ENCODE measurements around the gene HEMGN. TPM values are rescaled to one million over a fixed set of nuclear protein-coding genes. Genes with fewer than 3 reads are reported as not detected.

Gene HEMGN
- total and polyA plus RNA-seq, 2 experiments from 2014 or later, result not detected

DNA sequence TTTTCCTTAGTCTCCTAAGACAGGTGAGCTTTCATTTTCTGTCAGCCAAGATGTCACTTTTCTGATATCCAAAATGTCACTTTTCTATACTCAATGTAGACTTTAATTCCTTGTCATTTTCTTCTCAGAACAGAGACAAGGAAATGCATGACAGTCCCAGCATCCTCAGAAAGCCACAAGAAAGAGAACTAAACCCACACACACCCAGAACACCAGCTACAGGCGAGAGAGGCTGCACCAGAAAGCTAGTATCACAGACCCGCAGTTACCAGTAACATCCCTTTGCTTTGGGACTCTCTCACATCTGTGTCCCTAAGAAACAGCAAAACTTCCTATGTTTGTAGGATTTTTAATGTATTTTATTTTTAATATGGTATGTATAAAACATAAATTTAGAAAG lies 32.7 kb downstream of the HEMGN start:
- ATAC-seq, result no peak
- H2AFZ ChIP-seq, result no peak overlapping the region
- no peaks in the 10 kb centered on the region for H3K27me3 ChIP-seq (ENCODE audit: insufficient read depth)
- TF ChIP-seq NANOG (IDR thresholded peaks at IDR 0.05; ENCODE audit: borderline replicate concordance) (no peak), ZNF114 (CRISPR knock-in tag; IDR thresholded peaks at IDR 0.05) (no peak), JUNB (IDR thresholded peaks at IDR 0.05; ENCODE audit: unreplicated experiment) (no peak), EZH2phosphoT487 (IDR thresholded peaks at IDR 0.05; ENCODE audit: unreplicated experiment) (no peak), CREB1 (CRISPR knock-in tag; IDR thresholded peaks at IDR 0.05; ENCODE audit: low read depth) (no peak), ZNF331 (CRISPR knock-in tag; IDR thresholded peaks at IDR 0.05; ENCODE audit: low read depth) (no peak), STAT1 (IDR thresholded peaks at IDR 0.05; ENCODE audit: unreplicated experiment) (no peak), POLR2AphosphoS5 (IDR thresholded peaks at IDR 0.05; ENCODE audit: low read depth) (no peak)
- TF ChIP-seq, protein P1, sequence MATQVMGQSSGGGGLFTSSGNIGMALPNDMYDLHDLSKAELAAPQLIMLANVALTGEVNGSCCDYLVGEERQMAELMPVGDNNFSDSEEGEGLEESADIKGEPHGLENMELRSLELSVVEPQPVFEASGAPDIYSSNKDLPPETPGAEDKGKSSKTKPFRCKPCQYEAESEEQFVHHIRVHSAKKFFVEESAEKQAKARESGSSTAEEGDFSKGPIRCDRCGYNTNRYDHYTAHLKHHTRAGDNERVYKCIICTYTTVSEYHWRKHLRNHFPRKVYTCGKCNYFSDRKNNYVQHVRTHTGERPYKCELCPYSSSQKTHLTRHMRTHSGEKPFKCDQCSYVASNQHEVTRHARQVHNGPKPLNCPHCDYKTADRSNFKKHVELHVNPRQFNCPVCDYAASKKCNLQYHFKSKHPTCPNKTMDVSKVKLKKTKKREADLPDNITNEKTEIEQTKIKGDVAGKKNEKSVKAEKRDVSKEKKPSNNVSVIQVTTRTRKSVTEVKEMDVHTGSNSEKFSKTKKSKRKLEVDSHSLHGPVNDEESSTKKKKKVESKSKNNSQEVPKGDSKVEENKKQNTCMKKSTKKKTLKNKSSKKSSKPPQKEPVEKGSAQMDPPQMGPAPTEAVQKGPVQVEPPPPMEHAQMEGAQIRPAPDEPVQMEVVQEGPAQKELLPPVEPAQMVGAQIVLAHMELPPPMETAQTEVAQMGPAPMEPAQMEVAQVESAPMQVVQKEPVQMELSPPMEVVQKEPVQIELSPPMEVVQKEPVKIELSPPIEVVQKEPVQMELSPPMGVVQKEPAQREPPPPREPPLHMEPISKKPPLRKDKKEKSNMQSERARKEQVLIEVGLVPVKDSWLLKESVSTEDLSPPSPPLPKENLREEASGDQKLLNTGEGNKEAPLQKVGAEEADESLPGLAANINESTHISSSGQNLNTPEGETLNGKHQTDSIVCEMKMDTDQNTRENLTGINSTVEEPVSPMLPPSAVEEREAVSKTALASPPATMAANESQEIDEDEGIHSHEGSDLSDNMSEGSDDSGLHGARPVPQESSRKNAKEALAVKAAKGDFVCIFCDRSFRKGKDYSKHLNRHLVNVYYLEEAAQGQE (IDR thresholded peaks at IDR 0.05; ENCODE audit: unreplicated experiment), result no peak
- TF ChIP-seq, protein P2, sequence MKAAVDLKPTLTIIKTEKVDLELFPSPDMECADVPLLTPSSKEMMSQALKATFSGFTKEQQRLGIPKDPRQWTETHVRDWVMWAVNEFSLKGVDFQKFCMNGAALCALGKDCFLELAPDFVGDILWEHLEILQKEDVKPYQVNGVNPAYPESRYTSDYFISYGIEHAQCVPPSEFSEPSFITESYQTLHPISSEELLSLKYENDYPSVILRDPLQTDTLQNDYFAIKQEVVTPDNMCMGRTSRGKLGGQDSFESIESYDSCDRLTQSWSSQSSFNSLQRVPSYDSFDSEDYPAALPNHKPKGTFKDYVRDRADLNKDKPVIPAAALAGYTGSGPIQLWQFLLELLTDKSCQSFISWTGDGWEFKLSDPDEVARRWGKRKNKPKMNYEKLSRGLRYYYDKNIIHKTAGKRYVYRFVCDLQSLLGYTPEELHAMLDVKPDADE (IDR thresholded peaks at IDR 0.05), result no peak
- Mint-ChIP-seq H3K9me3 (no peaks in the 10 kb centered on the region), H3K27me3 (ENCODE audit: insufficient read depth, low read depth, poor library complexity) (no peaks in the 10 kb centered on the region), H3K4me1 (no peaks in the 10 kb centered on the region), H3K36me3 (ENCODE audit: low read depth) (peaks cover 5% of the 10 kb centered on the region; the same call in 2 of the 3 replicates), H3K4me3 (no peak overlapping the region), H3K27ac (no peak overlapping the region)
- H3K79me2 ChIP-seq (replicated peaks; ENCODE audit: insufficient read depth), result no peaks in the 10 kb centered on the region
- H4K20me1 ChIP-seq (replicated peaks; ENCODE audit: insufficient read depth), result no peaks in the 10 kb centered on the region; the same call in 1 of the 2 replicates
- no peaks in the 10 kb centered on the region; the same call in 1 of the 2 replicates for H3K36me3 ChIP-seq (ENCODE audit: insufficient read depth)
- no peaks in the 10 kb centered on the region for H3K9me2 ChIP-seq (ENCODE audit: insufficient read depth)
- H3K27ac ChIP-seq (ENCODE audit: low read depth), result no peak overlapping the region
- H3F3A ChIP-seq (replicated peaks; ENCODE audit: low read depth), result no peaks in the 10 kb centered on the region
- H3K4me1 ChIP-seq (ENCODE audit: insufficient read depth), result no peaks in the 10 kb centered on the region
- H3K4me3 ChIP-seq, result no peak overlapping the region
- H3K4me2 ChIP-seq, result no peak overlapping the region
- DNase-seq (ENCODE audit: low spot score), result no peak

DNA sequence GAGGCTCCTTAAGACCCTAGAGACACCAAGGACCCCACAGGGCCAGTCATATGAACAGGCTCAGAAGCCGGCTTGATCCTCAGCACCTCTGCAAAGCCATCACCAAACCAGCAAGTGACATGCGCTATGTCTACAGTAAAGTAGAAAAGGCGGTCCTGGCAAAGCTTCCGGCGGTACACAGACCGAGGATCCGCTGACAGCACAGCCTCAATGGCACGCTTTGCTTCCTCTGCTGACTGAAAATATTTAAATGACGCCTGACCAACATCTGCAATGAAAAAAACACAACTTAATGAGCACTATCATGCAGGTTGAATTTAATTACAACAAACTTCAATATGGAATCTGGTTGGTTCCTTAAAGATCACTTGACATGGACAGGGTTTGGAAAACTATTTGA lies 33.2 kb downstream of the HEMGN start:
- no peaks in the 10 kb centered on the region for H3K79me2 ChIP-seq (replicated peaks; ENCODE audit: insufficient read depth)
- no peaks in the 10 kb centered on the region; the same call in 1 of the 2 replicates for H4K20me1 ChIP-seq (replicated peaks; ENCODE audit: insufficient read depth)
- Mint-ChIP-seq H3K4me3 (no peak overlapping the region), H3K27me3 (ENCODE audit: insufficient read depth, low read depth, poor library complexity) (no peaks in the 10 kb centered on the region), H3K27ac (no peak overlapping the region), H3K4me1 (no peaks in the 10 kb centered on the region), H3K36me3 (ENCODE audit: low read depth) (peaks cover 3% of the 10 kb centered on the region; the same call in 2 of the 3 replicates), H3K9me3 (no peaks in the 10 kb centered on the region)
- no peak overlapping the region for H3K27ac ChIP-seq (ENCODE audit: low read depth)
- H3F3A ChIP-seq (replicated peaks; ENCODE audit: low read depth), result no peaks in the 10 kb centered on the region
- no peaks in the 10 kb centered on the region for H3K27me3 ChIP-seq (ENCODE audit: insufficient read depth)
- H3K4me3 ChIP-seq, result no peak overlapping the region
- H3K4me1 ChIP-seq (ENCODE audit: insufficient read depth), result no peaks in the 10 kb centered on the region
- H3K9me2 ChIP-seq (ENCODE audit: insufficient read depth), result no peaks in the 10 kb centered on the region
- H3K36me3 ChIP-seq (ENCODE audit: insufficient read depth), result no peaks in the 10 kb centered on the region
- H2AFZ ChIP-seq, result no peak overlapping the region
- ATAC-seq (no peak), DNase-seq (ENCODE audit: low spot score) (no peak)
- H3K4me2 ChIP-seq, result no peak overlapping the region
- no peak for TF ChIP-seq NANOG (IDR thresholded peaks at IDR 0.05; ENCODE audit: borderline replicate concordance)
- TF ChIP-seq, protein P1 (IDR thresholded peaks at IDR 0.05; ENCODE audit: unreplicated experiment), result no peak
- TF ChIP-seq STAT1 (IDR thresholded peaks at IDR 0.05; ENCODE audit: unreplicated experiment), result no peak
- TF ChIP-seq ZNF114 (CRISPR knock-in tag; IDR thresholded peaks at IDR 0.05), result no peak
- no peak for TF ChIP-seq EZH2 (IDR thresholded peaks at IDR 0.05; ENCODE audit: low read depth, unreplicated experiment)
- no peak for TF ChIP-seq ZNF331 (CRISPR knock-in tag; IDR thresholded peaks at IDR 0.05; ENCODE audit: low read depth)
- no peak for TF ChIP-seq CREB1 (CRISPR knock-in tag; IDR thresholded peaks at IDR 0.05; ENCODE audit: low read depth)
- no peak for TF ChIP-seq POLR2AphosphoS5 (IDR thresholded peaks at IDR 0.05; ENCODE audit: low read depth)
- TF ChIP-seq EZH2phosphoT487 (IDR thresholded peaks at IDR 0.05; ENCODE audit: unreplicated experiment), result no peak
